Mesendoderm (in vitro differentiated cells): ENCODE data around the gene CDHR1.

Experiments
- DNase-seq: peaks from one replicate; pipeline ENCODE4 v3.0.0; 2013
- H2AK5ac ChIP-seq: 2 replicates; pipeline ENCODE4 v1.6.1; 2013; ENCODE audit warnings: low read length, inconsistent platforms
- H2BK120ac ChIP-seq: 2 replicates; pipeline ENCODE4 v1.6.1; 2013; ENCODE audit warnings: low read depth, mild to moderate bottlenecking, low read length, moderate library complexity, mixed read lengths
- H2BK15ac ChIP-seq: replicated peaks from 2 replicates; pipeline ENCODE4 v1.6.1; 2013; ENCODE audit warnings: low read depth, mild to moderate bottlenecking, moderate library complexity
- H2BK5ac ChIP-seq: 2 replicates; pipeline ENCODE4 v1.6.1; 2013; ENCODE audit warnings: low read length, inconsistent platforms
- H3K18ac ChIP-seq: 2 replicates; pipeline ENCODE4 v1.6.1; 2013; ENCODE audit warnings: mild to moderate bottlenecking, low read length, mixed read lengths
- H3K23ac ChIP-seq: one replicate; pipeline ENCODE4 v1.6.1; 2013; ENCODE audit warnings: low read length
- H3K27ac ChIP-seq: 2 replicates; pipeline ENCODE4 v1.5.1; 2013; ENCODE audit warnings: low read depth, mild to moderate bottlenecking, inconsistent platforms, low read length, moderate library complexity
- H3K27me3 ChIP-seq: 2 replicates; pipeline ENCODE4 v1.6.1; 2013; ENCODE audit warnings: low read length, control low read depth, mild to moderate bottlenecking, inconsistent platforms; ENCODE audit not compliant: insufficient read depth, poor library complexity
- H3K36me3 ChIP-seq: 2 replicates; pipeline ENCODE4 v1.6.1; 2013; ENCODE audit warnings: low read length, inconsistent platforms; ENCODE audit not compliant: control insufficient read depth, insufficient read depth
- H3K4ac ChIP-seq: one replicate; pipeline ENCODE4 v1.6.1; 2013; ENCODE audit warnings: low read depth, mild to moderate bottlenecking, low read length, moderate library complexity
- H3K4me1 ChIP-seq: 2 replicates; pipeline ENCODE4 v1.6.1; 2013; ENCODE audit warnings: low read depth, low read length, inconsistent platforms; ENCODE audit not compliant: control insufficient read depth
- H3K4me2 ChIP-seq: 2 replicates; pipeline ENCODE4 v1.6.1; 2013; ENCODE audit warnings: low read length
- H3K4me3 ChIP-seq: 2 replicates; pipeline ENCODE4 v1.5.1; 2013; ENCODE audit warnings: mild to moderate bottlenecking, low read length
- H3K56ac ChIP-seq: one replicate; pipeline ENCODE4 v1.6.1; 2013; ENCODE audit warnings: low read length
- H3K79me1 ChIP-seq: 2 replicates; pipeline ENCODE4 v1.6.1; 2013; ENCODE audit warnings: low read length, inconsistent platforms
- H3K79me2 ChIP-seq: 2 replicates; pipeline ENCODE4 v1.6.1; 2013; ENCODE audit warnings: mild to moderate bottlenecking, low read length; ENCODE audit not compliant: control insufficient read depth, insufficient read depth
- H3K9ac ChIP-seq: 2 replicates; pipeline ENCODE4 v1.6.1; 2013; ENCODE audit warnings: low read length, inconsistent platforms
- H4K5ac ChIP-seq: one replicate; pipeline ENCODE4 v1.6.1; 2013; ENCODE audit warnings: low read length
- H4K8ac ChIP-seq: one replicate; pipeline ENCODE4 v1.6.1; 2013; ENCODE audit warnings: low read depth, mild to moderate bottlenecking, control low read depth, low read length, moderate library complexity
- WGBS: extraction: QIAGEN DNeasy Blood & Tissue Kit; methylation state at CpG from one replicate; pipeline ENCODE4 v1.1.7; 2013; ENCODE audit warnings: low lambda C conversion rate, missing lambda C conversion rate; ENCODE audit not compliant: insufficient coverage; ENCODE audit errors: extremely low coverage; 5-methylcytosine and 5-hydroxymethylcytosine counted together

Gene CDHR1

DNA sequence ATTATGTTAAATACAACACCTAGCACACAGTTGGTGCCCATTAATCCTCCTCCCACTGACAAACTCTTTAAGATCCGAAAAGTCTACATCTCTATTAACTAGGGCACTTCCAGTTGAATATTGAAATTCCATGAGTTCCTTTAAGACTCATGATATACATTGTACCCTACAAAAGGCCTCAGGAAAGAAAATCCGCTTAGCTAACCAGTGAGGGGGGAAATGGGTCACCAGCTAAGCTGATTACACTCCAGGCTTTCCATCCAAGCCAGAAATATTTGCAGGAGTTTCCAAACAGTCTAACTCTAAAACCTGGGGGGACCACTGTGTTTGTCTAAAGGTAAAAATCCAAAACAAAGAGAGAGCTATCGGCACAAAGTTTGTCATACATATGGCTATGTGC lies 32.3 kb downstream of the CDHR1 start:
- no peak overlapping the region for H2BK120ac ChIP-seq
- no peaks in the 10 kb centered on the region for H3K79me2 ChIP-seq
- no peak overlapping the region for H3K4ac ChIP-seq
- no peak overlapping the region for H4K5ac ChIP-seq
- H3K56ac ChIP-seq, result no peak overlapping the region
- no peak overlapping the region for H2BK15ac ChIP-seq
- H3K27ac ChIP-seq, result no peak overlapping the region
- DNase-seq, result no peak
- no peaks in the 10 kb centered on the region for H3K79me1 ChIP-seq
- H2BK5ac ChIP-seq, result no peak overlapping the region
- H2AK5ac ChIP-seq, result no peak overlapping the region
- no peak overlapping the region for H3K18ac ChIP-seq
- H3K23ac ChIP-seq, result no peak overlapping the region
- no peaks in the 10 kb centered on the region for H3K36me3 ChIP-seq
- WGBS, result no CpG with 5 or more reads among the region's 3 CpGs
- H3K27me3 ChIP-seq, result no peaks in the 10 kb centered on the region
- no peak overlapping the region for H4K8ac ChIP-seq
- H3K9ac ChIP-seq, result no peak overlapping the region
- H3K4me2 ChIP-seq, result no peak overlapping the region
- no peak overlapping the region for H3K4me3 ChIP-seq
- no peaks in the 10 kb centered on the region for H3K4me1 ChIP-seq

- Histone ChIP-seq H3K9ac (no peak overlapping the region), H3K4me2 (no peak overlapping the region), H3K23ac (no peak overlapping the region), H3K4me3 (no peak overlapping the region), H3K79me2 (no peaks in the 10 kb centered on the region), H3K36me3 (no peaks in the 10 kb centered on the region), H3K4me1 (no peaks in the 10 kb centered on the region), H3K79me1 (no peaks in the 10 kb centered on the region), H4K5ac (no peak overlapping the region), H2BK5ac (no peak overlapping the region), H3K4ac (no peak overlapping the region), H2BK15ac (no peak overlapping the region), H2AK5ac (no peak overlapping the region), H2BK120ac (no peak overlapping the region), H3K27ac (no peak overlapping the region), H3K18ac (no peak overlapping the region), H4K8ac (no peak overlapping the region), H3K27me3 (no peaks in the 10 kb centered on the region), H3K56ac (no peak overlapping the region)
- DNase-seq, result no peak
- WGBS, result no CpG with 5 or more reads among the region's 4 CpGs
Measured at GRCh38 chr10:84227810-84228209, 33.5 kb downstream of the CDHR1 start.

GRCh38 chr10:84230359-84230758 lies 36.0 kb downstream of the CDHR1 start:
- Histone ChIP-seq H3K4me1 (no peaks in the 10 kb centered on the region), H4K5ac (no peak overlapping the region), H3K79me2 (no peaks in the 10 kb centered on the region), H3K56ac (no peak overlapping the region), H3K27me3 (no peaks in the 10 kb centered on the region), H3K36me3 (no peaks in the 10 kb centered on the region), H2BK5ac (no peak overlapping the region), H3K23ac (no peak overlapping the region), H3K4ac (no peak overlapping the region), H3K18ac (no peak overlapping the region), H3K9ac (no peak overlapping the region), H2AK5ac (no peak overlapping the region), H3K79me1 (no peaks in the 10 kb centered on the region), H3K27ac (no peak overlapping the region), H4K8ac (no peak overlapping the region), H3K4me2 (no peak overlapping the region), H2BK120ac (no peak overlapping the region), H3K4me3 (no peak overlapping the region), H2BK15ac (no peak overlapping the region)
- no peak for DNase-seq
- no CpG with 5 or more reads among the region's 1 CpG for WGBS

- Histone ChIP-seq H3K4me1 (no peaks in the 10 kb centered on the region), H3K36me3 (no peaks in the 10 kb centered on the region), H2BK15ac (no peak overlapping the region), H3K23ac (no peak overlapping the region), H2AK5ac (no peak overlapping the region), H2BK5ac (no peak overlapping the region), H3K4me2 (no peak overlapping the region), H3K4me3 (no peak overlapping the region), H4K8ac (no peak overlapping the region), H3K9ac (no peak overlapping the region), H3K79me2 (no peaks in the 10 kb centered on the region), H3K4ac (no peak overlapping the region), H3K56ac (no peak overlapping the region), H4K5ac (no peak overlapping the region), H2BK120ac (no peak overlapping the region), H3K18ac (no peak overlapping the region), H3K27me3 (no peaks in the 10 kb centered on the region), H3K27ac (no peak overlapping the region), H3K79me1 (no peaks in the 10 kb centered on the region)
- no CpG with 5 or more reads among the region's 10 CpGs for WGBS
- DNase-seq, result no peak
Measured at GRCh38 chr10:84232376-84232775, 38.0 kb downstream of the CDHR1 start.

DNA sequence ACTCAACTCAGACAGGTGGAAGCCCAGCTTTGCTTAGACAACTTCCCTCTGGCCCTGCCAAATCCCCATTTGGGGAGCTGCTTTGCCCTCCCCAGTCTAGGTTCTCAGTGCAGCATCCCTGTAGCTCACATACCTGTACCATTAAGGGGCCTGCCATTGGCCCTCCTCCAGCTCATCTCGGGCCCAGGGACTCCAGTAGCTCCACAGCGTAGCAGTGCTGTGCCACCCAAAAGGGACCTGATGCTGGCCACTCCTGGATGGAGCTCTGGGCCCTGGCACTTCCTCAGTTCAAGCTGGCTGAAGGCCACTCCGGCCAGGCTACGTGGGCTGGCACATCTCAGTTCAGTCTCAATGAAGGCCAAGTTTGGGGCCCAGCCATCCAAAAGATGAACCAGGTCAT lies 39.6 kb downstream of the CDHR1 start:
- Histone ChIP-seq H3K27me3 (no peaks in the 10 kb centered on the region), H3K79me1 (no peaks in the 10 kb centered on the region), H3K79me2 (no peaks in the 10 kb centered on the region), H3K56ac (no peak overlapping the region), H4K8ac (no peak overlapping the region), H3K4me1 (no peaks in the 10 kb centered on the region), H3K9ac (no peak overlapping the region), H3K4me2 (no peak overlapping the region), H3K4me3 (no peak overlapping the region), H2BK15ac (no peak overlapping the region), H2BK5ac (no peak overlapping the region), H3K36me3 (no peaks in the 10 kb centered on the region), H2BK120ac (no peak overlapping the region), H3K18ac (no peak overlapping the region), H3K4ac (no peak overlapping the region), H2AK5ac (no peak overlapping the region), H3K27ac (no peak overlapping the region), H4K5ac (no peak overlapping the region), H3K23ac (no peak overlapping the region)
- WGBS, result no CpG with 5 or more reads among the region's 4 CpGs
- DNase-seq, result no peak

DNA sequence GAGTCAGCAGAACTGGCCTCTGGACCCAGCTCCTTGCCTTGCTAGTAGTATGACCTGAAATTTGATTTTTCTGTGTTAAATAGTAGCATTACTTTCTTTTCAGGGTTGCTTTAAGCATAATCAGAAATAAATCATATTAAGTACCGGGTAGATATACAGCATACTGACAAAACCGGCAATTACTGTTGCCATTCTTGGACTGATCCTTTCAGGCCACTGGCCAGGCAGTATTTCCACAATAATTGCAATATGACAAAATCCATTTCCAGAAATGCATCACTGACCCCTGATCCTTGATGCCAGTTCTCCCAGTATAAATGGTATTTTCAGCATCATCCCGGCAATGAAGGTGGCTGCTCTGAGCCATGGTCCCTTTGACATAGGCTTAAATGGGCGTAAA lies 40.1 kb downstream of the CDHR1 start:
- no peaks in the 10 kb centered on the region for H3K27me3 ChIP-seq
- H2BK120ac ChIP-seq, result no peak overlapping the region
- H3K79me1 ChIP-seq, result no peaks in the 10 kb centered on the region
- H3K4me2 ChIP-seq, result no peak overlapping the region
- no peak overlapping the region for H4K8ac ChIP-seq
- H2BK15ac ChIP-seq, result no peak overlapping the region
- no peaks in the 10 kb centered on the region for H3K79me2 ChIP-seq
- no peak overlapping the region for H2AK5ac ChIP-seq
- H3K27ac ChIP-seq, result no peak overlapping the region
- no peaks in the 10 kb centered on the region for H3K4me1 ChIP-seq
- no peak overlapping the region for H3K23ac ChIP-seq
- H3K56ac ChIP-seq, result no peak overlapping the region
- H4K5ac ChIP-seq, result no peak overlapping the region
- H3K36me3 ChIP-seq, result no peaks in the 10 kb centered on the region
- no peak overlapping the region for H2BK5ac ChIP-seq
- H3K18ac ChIP-seq, result no peak overlapping the region
- WGBS, result no CpG with 5 or more reads among the region's 4 CpGs
- no peak overlapping the region for H3K4ac ChIP-seq
- no peak for DNase-seq
- H3K4me3 ChIP-seq, result no peak overlapping the region
- no peak overlapping the region for H3K9ac ChIP-seq
